HCT116 (cell line): ENCODE measurements around the gene TRAF5. TPM values are rescaled to one million over a fixed set of nuclear protein-coding genes. Genes with fewer than 3 reads are reported as not detected.
A peak's percentile ranks its signal among the peaks of the same experiment; 100 is the strongest.
"Not testable (repeated sequence)": the region's sequence is repeated elsewhere in the genome, so short reads cannot be mapped to it uniquely, and the experiment has no call there.

ENCODE experiments used
- ATAC-seq: fragments of 200-7000 bp; cut with Tn5 transposase; 2 replicates; pipeline ENCODE4 v1.9.1; 2020; ENCODE audit warnings: mild to moderate bottlenecking, moderate library complexity
- BruUV-seq: library from RNA; stranded (reverse); fragments of 400-500 nt; replicated peaks from 2 replicates; lab custom pipeline; 2021; lab: Mats Ljungman, UMichigan
- CTCF ChIA-PET: fragments of 300-600 bp; sonication (Branson Sonifier 250); formaldehyde crosslinking; loops from one replicate; lab custom pipeline; 2021; ENCODE audit warnings: antibody characterized with exemption; lab: Charles Lee
- POLR2A ChIA-PET: fragments of 300-600, 350-600 bp; sonication (Branson Sonifier 250); formaldehyde crosslinking; loops from one replicate; lab custom pipeline; 2021; ENCODE audit warnings: antibody characterized with exemption; lab: Charles Lee
- RAD21 ChIA-PET, 2 experiments: fragments of 300-600 bp; sonication (Branson Sonifier 250); formaldehyde crosslinking; loops; one replicate each; lab custom pipeline; 2023; ENCODE audit warnings: low total read pairs in 2 of 2; ENCODE audit not compliant: uncharacterized antibody in 2 of 2, unreplicated experiment in 2 of 2, low non-redundant PET in 1 of 2; lab: Charles Lee
- DNase-seq: peaks from one replicate; pipeline ENCODE4 v3.0.0-alpha.2; 2010; ENCODE audit warnings: low read depth, low spot score
- H2AFZ ChIP-seq: fragments of 200-600 bp; shearing (Covaris generic), sonication (generic); 2 replicates; pipeline ENCODE4 v1.6.1; 2017; ENCODE audit warnings: low read depth, mixed run types, mixed read lengths, antibody characterized with exemption, low read length; ENCODE audit not compliant: poor library complexity, severe bottlenecking
- H3K27ac ChIP-seq: 2 replicates; pipeline ENCODE4 v1.5.1; 2012; ENCODE audit warnings: low read depth, low read length
- H3K27me3 ChIP-seq: fragments of 200-600 bp; sonication (generic); 2 replicates; pipeline ENCODE4 v1.6.1; 2016; ENCODE audit warnings: mixed run types, low read length, mixed read lengths; ENCODE audit not compliant: insufficient read depth
- H3K36me3 ChIP-seq, 2 experiments: fragments of 200-500 bp in 1 of 2; fragments of 200-600 bp in 1 of 2; sonication (Bioruptor generic) in 1 of 2; sonication (generic) in 1 of 2; 2 replicates each; pipeline versions ENCODE4 v1.5.1 to v1.6.1; 2014 to 2016; ENCODE audit warnings: low read length in 2 of 2, inconsistent platforms in 1 of 2, mixed read lengths in 1 of 2, mixed run types in 1 of 2; ENCODE audit not compliant: insufficient read depth in 2 of 2, control insufficient read depth in 1 of 2
- H3K4me1 ChIP-seq, 2 experiments: fragments of 200-600 bp in 1 of 2; sonication (generic) in 1 of 2; 2 replicates each; pipeline versions ENCODE4 v1.5.1 to v1.6.1; 2012 to 2017; ENCODE audit warnings: low read length in 2 of 2, inconsistent platforms in 1 of 2, mild to moderate bottlenecking in 1 of 2, mixed read lengths in 1 of 2, mixed run types in 1 of 2, moderate library complexity in 1 of 2; ENCODE audit not compliant: insufficient read depth in 2 of 2, control insufficient read depth in 1 of 2
- H3K4me2 ChIP-seq: fragments of 200-600 bp; sonication (generic); 2 replicates; pipeline ENCODE4 v1.6.1; 2017; ENCODE audit warnings: mixed run types, low read length, mixed read lengths
- H3K4me3 ChIP-seq, 2 experiments: fragments of 200-600 bp in 1 of 2; sonication (generic) in 1 of 2; replicated peaks in 1 of 2; 2 replicates each; pipeline ENCODE4 v1.5.1; 2011 to 2016; ENCODE audit warnings: low read length in 2 of 2, control low read depth in 1 of 2, low read depth in 1 of 2, mild to moderate bottlenecking in 1 of 2, mixed read lengths in 1 of 2, mixed run types in 1 of 2
- H3K79me2 ChIP-seq: fragments of 200-600 bp; sonication (generic); 2 replicates; pipeline ENCODE4 v1.6.1; 2017; ENCODE audit warnings: mild to moderate bottlenecking, mixed run types, low read length, moderate library complexity, mixed read lengths; ENCODE audit not compliant: insufficient read depth
- H3K9ac ChIP-seq: fragments of 200-600 bp; sonication (generic); 2 replicates; pipeline ENCODE4 v1.6.1; 2016; ENCODE audit warnings: low read length, mixed read lengths
- H3K9me2 ChIP-seq: fragments of 200-600 bp; sonication (generic), shearing (Covaris generic); 2 replicates; pipeline ENCODE4 v1.6.1; 2017; ENCODE audit warnings: mixed run types, mild to moderate bottlenecking, moderate library complexity; ENCODE audit not compliant: insufficient read depth
- H3K9me3 ChIP-seq, 2 experiments: fragments of 200-500 bp in 1 of 2; fragments of 200-600 bp in 1 of 2; sonication (Bioruptor generic) in 1 of 2; sonication (generic) in 1 of 2; 2 replicates each; pipeline ENCODE4 v1.6.1; 2014 to 2017; ENCODE audit warnings: low read length in 2 of 2, mixed read lengths in 2 of 2, inconsistent platforms in 1 of 2, low read depth in 1 of 2, mild to moderate bottlenecking in 1 of 2, mixed run types in 1 of 2, moderate library complexity in 1 of 2; ENCODE audit not compliant: control insufficient read depth in 1 of 2, insufficient read depth in 1 of 2
- H4K20me1 ChIP-seq: fragments of 200-600 bp; sonication (generic), shearing (Covaris generic); 2 replicates; pipeline ENCODE4 v1.6.1; 2017; ENCODE audit warnings: mixed run types, mild to moderate bottlenecking, moderate library complexity; ENCODE audit not compliant: insufficient read depth
- EGR1 ChIP-seq: IDR thresholded peaks from 2 replicates; pipeline ENCODE4 v1.6.1; 2012; ENCODE audit warnings: low read depth
- JUND ChIP-seq: IDR thresholded peaks from 2 replicates; pipeline ENCODE4 v1.6.1; 2012
- intact Hi-C: fragments of 100-400 bp; cut with micrococcal nuclease; formaldehyde crosslinking; loops from 2 replicates; pipeline ENCODE4 v1.10.0; 2022
- total RNA-seq: library from RNA; stranded (reverse); gene quantifications from one replicate; pipeline ENCODE4 v1.2.1, GENCODE V29; 2021; ENCODE audit not compliant: unreplicated experiment

TRAF5 gene
- total RNA-seq, 1 experiment from 2014 or later = 6.5 TPM

GRCh38 chr1:211416246-211416627 is 89.6 kb downstream of the TRAF5 start:
- H3K9me2 ChIP-seq, CTCF ChIA-PET, H2AFZ ChIP-seq, H3K4me2 ChIP-seq, H3K4me3 ChIP-seq, H3K4me1 ChIP-seq, H3K9ac ChIP-seq, H3K9me3 ChIP-seq, BruUV-seq, intact Hi-C loops, H3K36me3 ChIP-seq, POLR2A ChIA-PET, DNase-seq, RAD21 ChIA-PET, H3K27ac ChIP-seq, H4K20me1 ChIP-seq, H3K79me2 ChIP-seq, H3K27me3 ChIP-seq: not testable (repeated sequence)
- ATAC-seq = peak; percentile 40

- POLR2A ChIA-PET, H2AFZ ChIP-seq, H3K79me2 ChIP-seq, H3K27me3 ChIP-seq, CTCF ChIA-PET, RAD21 ChIA-PET, H3K9me3 ChIP-seq, BruUV-seq, H3K9ac ChIP-seq, H3K36me3 ChIP-seq, H3K4me2 ChIP-seq, H4K20me1 ChIP-seq, H3K9me2 ChIP-seq, H3K4me1 ChIP-seq, DNase-seq, H3K27ac ChIP-seq, intact Hi-C loops, H3K4me3 ChIP-seq, ATAC-seq: not testable (repeated sequence)
These were observed 90.1 kb downstream of the TRAF5 start for GRCh38 chr1:211416628-211417323.

- no peaks in the 10 kb centered on the region for H3K79me2 ChIP-seq
- no peaks in the 10 kb centered on the region for H4K20me1 ChIP-seq
- CTCF ChIA-PET = no interaction called here
- H3K9me3 ChIP-seq = no peaks in the 10 kb centered on the region
- H3K27me3 ChIP-seq = no peaks in the 10 kb centered on the region
- RAD21 ChIA-PET = no interaction called here
- no peak overlapping the region for H3K4me3 ChIP-seq
- no peak overlapping the region for H2AFZ ChIP-seq
- POLR2A ChIA-PET = no interaction called here
- peak; percentile 66; the same call in 1 of the 2 replicates for ATAC-seq
- no peak overlapping the region for H3K9ac ChIP-seq
- intact Hi-C loops = no loop called here
- no peak overlapping the region for H3K4me2 ChIP-seq
- no TSS peak for BruUV-seq
- no peaks in the 10 kb centered on the region for H3K36me3 ChIP-seq
- H3K4me1 ChIP-seq = peaks cover 7 to 8% of the 10 kb centered on the region in 2 experiments; a peak in 2 of 4 replicates
- H3K27ac ChIP-seq = no peak overlapping the region
- no peak for DNase-seq
- TF ChIP-seq EGR1 (no peak), JUND (peak; percentile 29; the same call in 1 of the 2 replicates)
- no peaks in the 10 kb centered on the region for H3K9me2 ChIP-seq
These were observed 93.8 kb downstream of the TRAF5 start for GRCh38 chr1:211420389-211420788.
